SK-N-MC (cell line): ENCODE results near the gene RPS23.

ENCODE experiments used
- EZH2 ChIP-seq: fragments of 200-600 bp; sonication (generic); IDR thresholded peaks from one replicate; pipeline ENCODE4 v1.6.1; 2017; ENCODE audit warnings: antibody characterized with exemption
- FOXP2 ChIP-seq: optimal IDR thresholded peaks from 2 replicates; pipeline ENCODE3; 2011; ENCODE audit warnings: mild to moderate bottlenecking, moderate library complexity; ENCODE audit not compliant: insufficient read depth; ENCODE audit errors: extremely low read length, control extremely low read depth
- POLR2AphosphoS5 ChIP-seq: IDR thresholded peaks from 2 replicates; pipeline ENCODE4 v1.6.1; 2012; ENCODE audit warnings: mild to moderate bottlenecking, low read depth, low read length, borderline replicate concordance

- TF ChIP-seq POLR2AphosphoS5 (no peak), EZH2 (no peak), FOXP2 (no peak)
Observed at GRCh38 chr5:82265047-82265446, 13.1 kb downstream of the RPS23 start.
